Neural progenitor cell (in vitro differentiated cells): Measurements from ENCODE around the gene ATG5. TPM values are rescaled to one million over a fixed set of nuclear protein-coding genes. Genes with fewer than 3 reads are reported as not detected.

Experiments
- DNase-seq: peaks from one replicate; pipeline ENCODE4 v3.0.0-alpha.2; 2016; ENCODE audit warnings: low spot score
- H2AFZ ChIP-seq: fragments of 200-600 bp; sonication (generic); replicated peaks from 2 replicates; pipeline ENCODE4 v1.6.1; 2016; ENCODE audit warnings: antibody characterized with exemption
- H3F3A ChIP-seq: fragments of 200-600 bp; sonication (generic); 2 replicates; pipeline ENCODE4 v1.6.1; 2016; ENCODE audit warnings: antibody characterized with exemption, low read depth
- H3K27ac ChIP-seq: fragments of 200-600 bp; sonication (generic); 2 replicates; pipeline ENCODE4 v1.5.1; 2016; ENCODE audit warnings: mild to moderate bottlenecking
- H3K27me3 ChIP-seq: fragments of 200-600 bp; sonication (generic); 2 replicates; pipeline ENCODE4 v1.6.1; 2016; ENCODE audit warnings: mild to moderate bottlenecking, moderate library complexity
- H3K36me3 ChIP-seq: fragments of 200-600 bp; sonication (generic); 2 replicates; pipeline ENCODE4 v1.5.1; 2016
- H3K4me1 ChIP-seq: fragments of 200-600 bp; sonication (generic); 2 replicates; pipeline ENCODE4 v1.6.1; 2016; ENCODE audit warnings: mixed run types
- H3K4me2 ChIP-seq: fragments of 200-600 bp; sonication (generic); 2 replicates; pipeline ENCODE4 v1.6.1; 2016
- H3K4me3 ChIP-seq: fragments of 200-600 bp; sonication (generic); 2 replicates; pipeline ENCODE4 v1.5.1; 2016
- H3K79me2 ChIP-seq: fragments of 200-600 bp; sonication (generic); 2 replicates; pipeline ENCODE4 v1.6.1; 2016; ENCODE audit warnings: low read depth
- H3K9ac ChIP-seq: fragments of 200-600 bp; sonication (generic); 2 replicates; pipeline ENCODE4 v1.6.1; 2016
- H3K9me3 ChIP-seq: fragments of 200-600 bp; sonication (generic); 2 replicates; pipeline ENCODE4 v1.5.1; 2016; ENCODE audit warnings: low read depth
- H4K20me1 ChIP-seq: fragments of 200-600 bp; sonication (generic); 2 replicates; pipeline ENCODE4 v1.6.1; 2016; ENCODE audit warnings: low read depth
- H3K27ac Mint-ChIP-seq: 3 replicates; pipeline ENCODE4 v1.8.0; 2021; ENCODE audit warnings: mixed read lengths
- H3K27me3 Mint-ChIP-seq: 2 replicates; pipeline ENCODE4 v1.8.0; 2022; ENCODE audit warnings: low read depth, mild to moderate bottlenecking, inconsistent platforms, moderate library complexity, mixed read lengths; ENCODE audit not compliant: insufficient read depth
- H3K36me3 Mint-ChIP-seq: 3 replicates; pipeline ENCODE4 v1.8.0; 2021; ENCODE audit warnings: mixed read lengths
- H3K4me1 Mint-ChIP-seq: 3 replicates; pipeline ENCODE4 v1.8.0; 2021; ENCODE audit warnings: mixed read lengths
- H3K4me3 Mint-ChIP-seq: 3 replicates; pipeline ENCODE4 v1.8.0; 2021; ENCODE audit warnings: mild to moderate bottlenecking, moderate library complexity, mixed read lengths
- H3K9me3 Mint-ChIP-seq: 3 replicates; pipeline ENCODE4 v1.8.0; 2020; ENCODE audit warnings: mixed read lengths
- EZH2 ChIP-seq: fragments of 200-600 bp; sonication (generic); IDR thresholded peaks from 2 replicates; pipeline ENCODE4 v1.6.1; 2017; ENCODE audit warnings: antibody characterized with exemption, mild to moderate bottlenecking, moderate library complexity
- EZH2phosphoT487 ChIP-seq: fragments of 200-600 bp; sonication (generic); IDR thresholded peaks from 2 replicates; pipeline ENCODE4 v1.6.1; 2017; ENCODE audit warnings: antibody characterized with exemption
- total RNA-seq: library from RNA; depleted of rRNA; stranded (reverse); fragments of >200 nt; gene quantifications from 2 replicates; pipeline ENCODE4 v1.2.3, GENCODE V29; 2015; ENCODE audit warnings: low replicate concordance
- TF ChIP-seq, protein P1 (sequence below): fragments of 200-600 bp; sonication (generic); IDR thresholded peaks from 2 replicates; pipeline ENCODE4 v1.5.1; 2017; ENCODE audit warnings: antibody characterized with exemption, mild to moderate bottlenecking

The ATG5 gene
- total RNA-seq = 31.7 and 45.0 TPM in 2 replicates

DNA sequence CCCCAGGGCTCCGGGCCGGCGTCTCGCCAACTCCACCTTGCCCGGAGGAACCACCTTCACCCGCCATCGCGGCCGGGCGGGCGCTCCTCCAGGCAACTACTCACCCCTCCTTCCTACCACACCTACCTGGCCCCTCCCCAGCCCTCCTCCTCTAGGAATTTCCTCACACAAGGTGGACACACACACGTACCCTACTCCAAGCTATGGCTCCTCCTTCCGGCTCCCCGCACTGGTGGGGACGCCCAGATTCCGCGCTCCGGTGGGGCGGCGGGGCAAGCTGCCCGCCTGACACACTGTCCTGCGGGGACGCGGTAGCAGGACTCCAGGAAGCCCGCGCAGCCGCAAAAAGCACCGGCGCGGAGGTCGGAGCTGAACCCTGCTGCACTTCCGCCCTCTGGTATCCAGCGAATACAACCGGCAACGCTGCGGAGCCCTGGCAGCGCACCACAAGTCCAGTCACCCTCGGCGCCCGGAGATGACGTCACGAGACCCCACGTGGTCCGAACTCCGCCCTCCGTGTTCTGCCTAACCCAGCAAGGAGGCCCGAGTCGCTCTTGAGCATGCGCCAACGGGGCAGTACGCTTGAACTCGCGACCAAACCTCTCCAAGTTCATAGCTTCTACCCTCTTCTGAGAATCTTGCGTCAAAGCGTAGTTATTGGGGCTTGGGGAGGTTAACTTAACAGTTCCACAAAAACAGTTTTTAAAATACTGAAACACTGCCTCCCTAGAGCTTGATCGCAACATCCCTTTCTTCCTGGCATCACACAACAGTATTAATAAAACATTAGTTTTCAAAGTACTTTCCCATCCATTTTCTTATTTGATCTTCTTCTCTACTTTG, at the start of gene ATG5:
ATG5 (minus strand) TSS at position 425 of the 843 bp plus-strand sequence. CDS start 9,552 bp downstream, outside the sequence.
- peak within 1 kb of the TSS; percentile 95 for H3K4me3 Mint-ChIP-seq
- H3K27me3 Mint-ChIP-seq = peaks cover 16% of the 10 kb centered on the region
- Histone ChIP-seq H3K79me2 (peaks cover 46% of the 10 kb centered on the region), H3K36me3 (no peaks in the 10 kb centered on the region), H3K4me1 (peaks cover 7% of the 10 kb centered on the region), H3K9ac (peak within 1 kb of the TSS; percentile 47), H3K27me3 (peaks cover 3% of the 10 kb centered on the region), H3K4me3 (peak within 1 kb of the TSS; percentile 65), H3K9me3 (no peaks in the 10 kb centered on the region), H4K20me1 (no peaks in the 10 kb centered on the region), H3K27ac (peak within 1 kb of the TSS; percentile 81), H2AFZ (peak within 1 kb of the TSS; percentile 70), H3F3A (peaks cover 10% of the 10 kb centered on the region), H3K4me2 (peak within 1 kb of the TSS; percentile 94)
- H3K4me1 Mint-ChIP-seq = peaks cover 18% of the 10 kb centered on the region
- peak; percentile 96 for DNase-seq
- no peaks in the 10 kb centered on the region for H3K9me3 Mint-ChIP-seq
- no peaks in the 10 kb centered on the region for H3K36me3 Mint-ChIP-seq
- H3K27ac Mint-ChIP-seq = peak within 1 kb of the TSS; percentile 3
- TF ChIP-seq, protein P1, sequence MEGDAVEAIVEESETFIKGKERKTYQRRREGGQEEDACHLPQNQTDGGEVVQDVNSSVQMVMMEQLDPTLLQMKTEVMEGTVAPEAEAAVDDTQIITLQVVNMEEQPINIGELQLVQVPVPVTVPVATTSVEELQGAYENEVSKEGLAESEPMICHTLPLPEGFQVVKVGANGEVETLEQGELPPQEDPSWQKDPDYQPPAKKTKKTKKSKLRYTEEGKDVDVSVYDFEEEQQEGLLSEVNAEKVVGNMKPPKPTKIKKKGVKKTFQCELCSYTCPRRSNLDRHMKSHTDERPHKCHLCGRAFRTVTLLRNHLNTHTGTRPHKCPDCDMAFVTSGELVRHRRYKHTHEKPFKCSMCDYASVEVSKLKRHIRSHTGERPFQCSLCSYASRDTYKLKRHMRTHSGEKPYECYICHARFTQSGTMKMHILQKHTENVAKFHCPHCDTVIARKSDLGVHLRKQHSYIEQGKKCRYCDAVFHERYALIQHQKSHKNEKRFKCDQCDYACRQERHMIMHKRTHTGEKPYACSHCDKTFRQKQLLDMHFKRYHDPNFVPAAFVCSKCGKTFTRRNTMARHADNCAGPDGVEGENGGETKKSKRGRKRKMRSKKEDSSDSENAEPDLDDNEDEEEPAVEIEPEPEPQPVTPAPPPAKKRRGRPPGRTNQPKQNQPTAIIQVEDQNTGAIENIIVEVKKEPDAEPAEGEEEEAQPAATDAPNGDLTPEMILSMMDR = no peak
- TF ChIP-seq EZH2phosphoT487 (no peak), EZH2 (no peak)

DNA sequence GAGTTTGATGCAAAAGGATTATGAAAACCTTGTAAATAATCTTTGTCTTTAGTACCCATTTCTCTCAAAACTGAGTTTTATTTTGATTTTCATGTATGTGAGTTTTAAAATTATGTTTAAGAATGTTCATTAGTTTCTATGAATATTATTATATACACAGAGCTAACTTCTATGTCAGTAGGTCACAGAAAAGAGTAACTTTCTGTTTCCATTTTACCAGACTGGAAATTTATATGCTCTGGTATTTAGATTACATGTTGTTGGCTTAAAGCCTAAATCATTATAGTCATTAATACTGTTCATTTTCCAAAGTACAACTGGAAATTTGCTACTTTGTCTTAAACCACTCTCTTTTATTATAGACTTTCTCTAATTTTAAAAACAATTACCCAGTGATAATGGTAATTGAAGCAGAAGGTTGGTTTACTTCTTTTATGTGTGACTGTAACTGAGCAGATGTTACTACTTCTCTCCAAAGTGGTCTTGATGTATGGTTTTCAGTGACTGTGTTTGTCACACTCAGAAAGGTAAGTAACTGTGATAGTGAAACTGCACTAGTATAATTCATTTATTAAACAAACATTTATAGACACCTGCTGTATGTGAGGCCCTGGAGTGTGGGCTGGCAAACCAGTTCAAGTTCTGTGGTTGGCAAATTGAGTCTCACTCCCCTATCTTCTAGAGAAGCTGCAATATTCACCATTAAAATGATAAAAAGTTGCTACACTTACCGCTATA, 48.1 kb upstream of the ATG5 start:
- H3K4me2 ChIP-seq = no peak overlapping the region
- no peaks in the 10 kb centered on the region for H3K36me3 ChIP-seq
- H3K4me1 ChIP-seq = no peaks in the 10 kb centered on the region
- Mint-ChIP-seq H3K27me3 (peaks cover 3% of the 10 kb centered on the region), H3K36me3 (no peaks in the 10 kb centered on the region), H3K4me3 (no peak overlapping the region), H3K27ac (no peak overlapping the region), H3K4me1 (no peaks in the 10 kb centered on the region), H3K9me3 (no peaks in the 10 kb centered on the region)
- H3K4me3 ChIP-seq = no peak overlapping the region
- H3K9ac ChIP-seq = no peak overlapping the region
- TF ChIP-seq, protein P1 = no peak
- no peak for TF ChIP-seq EZH2
- TF ChIP-seq EZH2phosphoT487 = no peak
- H3K27ac ChIP-seq = no peak overlapping the region
- H2AFZ ChIP-seq = no peak overlapping the region
- no peaks in the 10 kb centered on the region for H3K9me3 ChIP-seq
- H3K27me3 ChIP-seq = no peaks in the 10 kb centered on the region
- H4K20me1 ChIP-seq = no peaks in the 10 kb centered on the region
- no peak for DNase-seq
- H3K79me2 ChIP-seq = no peaks in the 10 kb centered on the region
- H3F3A ChIP-seq = no peaks in the 10 kb centered on the region

DNA sequence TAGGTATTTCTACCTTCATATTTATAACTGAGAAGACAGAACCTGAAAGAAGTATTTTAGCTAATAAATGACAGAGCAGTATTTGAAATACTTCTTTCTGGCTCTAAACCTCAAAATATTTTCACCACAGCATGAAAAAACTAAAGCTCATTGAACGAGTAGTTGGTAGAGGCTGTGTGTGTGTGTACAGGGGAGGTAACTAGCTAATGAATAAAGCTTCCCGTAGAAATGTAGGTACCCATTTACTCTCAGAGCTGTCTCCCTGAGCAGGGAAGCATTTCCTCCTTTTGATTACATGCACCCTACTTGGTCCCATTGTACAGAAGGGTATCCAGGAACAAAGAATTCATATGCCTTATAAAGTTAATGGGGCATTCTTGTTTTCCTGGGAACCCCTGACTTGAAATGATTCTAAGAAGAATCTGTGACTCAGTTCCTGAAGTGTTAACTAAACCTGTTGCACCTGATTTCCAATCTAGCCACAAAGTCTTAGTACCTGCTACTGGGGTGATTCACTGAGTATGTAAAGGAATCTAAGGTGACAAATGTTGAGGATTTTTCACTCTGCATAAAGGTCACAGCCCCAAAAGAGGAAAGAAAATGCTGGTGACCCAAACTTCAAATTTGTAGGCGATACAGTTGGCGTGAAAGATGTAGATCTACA, 47.4 kb upstream of the ATG5 start:
- Histone ChIP-seq H3K4me3 (no peak overlapping the region), H4K20me1 (no peaks in the 10 kb centered on the region), H3K27ac (no peak overlapping the region), H3K27me3 (no peaks in the 10 kb centered on the region), H3K9ac (no peak overlapping the region), H3K4me2 (no peak overlapping the region), H3K9me3 (no peaks in the 10 kb centered on the region), H3K79me2 (no peaks in the 10 kb centered on the region), H3F3A (no peaks in the 10 kb centered on the region), H3K4me1 (no peaks in the 10 kb centered on the region), H3K36me3 (no peaks in the 10 kb centered on the region), H2AFZ (no peak overlapping the region)
- no peak for TF ChIP-seq EZH2phosphoT487
- TF ChIP-seq EZH2 = no peak
- TF ChIP-seq, protein P1 = no peak
- no peak overlapping the region for H3K4me3 Mint-ChIP-seq
- peaks cover 4% of the 10 kb centered on the region for H3K27me3 Mint-ChIP-seq
- H3K36me3 Mint-ChIP-seq = no peaks in the 10 kb centered on the region
- no peaks in the 10 kb centered on the region for H3K9me3 Mint-ChIP-seq
- no peak for DNase-seq
- H3K4me1 Mint-ChIP-seq = no peaks in the 10 kb centered on the region
- no peak overlapping the region for H3K27ac Mint-ChIP-seq
